Hematopoietic multipotent progenitor cell (in vitro differentiated cells): ENCODE data around the gene GANC. TPM values are rescaled to one million over a fixed set of nuclear protein-coding genes. Genes with fewer than 3 reads are reported as not detected.

Source experiments
- DNase-seq, 3 donors: peaks; one replicate each; pipeline ENCODE4 v3.0.0-alpha.2; 2011 to 2015; ENCODE audit warnings: low read depth in 2 of 3, low spot score in 2 of 3
- total RNA-seq: library from RNA; depleted of rRNA; stranded (reverse); fragments of >200 nt; gene quantifications from one replicate; pipeline ENCODE4 v1.2.3, GENCODE V29; 2012

GANC gene
- total RNA-seq, 1 donor: 24.2 TPM

DNA sequence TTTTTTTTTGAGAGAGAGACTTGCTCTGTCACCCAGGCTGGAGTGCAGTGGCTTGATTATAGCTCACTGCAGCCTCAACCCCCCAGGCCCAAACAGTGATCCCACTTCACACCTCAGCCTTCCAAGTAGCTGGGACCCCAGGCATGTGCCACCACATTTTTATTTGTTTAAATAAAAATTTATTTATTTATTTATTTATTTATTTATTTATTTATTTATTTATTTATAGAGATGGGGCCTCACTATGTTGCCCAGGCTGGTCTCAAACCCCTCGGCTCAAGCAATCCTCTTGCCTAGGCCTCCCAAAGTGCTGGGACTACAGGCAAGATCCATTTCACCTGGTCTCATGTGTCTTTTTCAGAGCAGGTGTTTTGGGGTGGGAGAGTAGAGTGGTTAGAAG lies 101.8 kb downstream of the GANC start:
- DNase-seq: no peak

DNA sequence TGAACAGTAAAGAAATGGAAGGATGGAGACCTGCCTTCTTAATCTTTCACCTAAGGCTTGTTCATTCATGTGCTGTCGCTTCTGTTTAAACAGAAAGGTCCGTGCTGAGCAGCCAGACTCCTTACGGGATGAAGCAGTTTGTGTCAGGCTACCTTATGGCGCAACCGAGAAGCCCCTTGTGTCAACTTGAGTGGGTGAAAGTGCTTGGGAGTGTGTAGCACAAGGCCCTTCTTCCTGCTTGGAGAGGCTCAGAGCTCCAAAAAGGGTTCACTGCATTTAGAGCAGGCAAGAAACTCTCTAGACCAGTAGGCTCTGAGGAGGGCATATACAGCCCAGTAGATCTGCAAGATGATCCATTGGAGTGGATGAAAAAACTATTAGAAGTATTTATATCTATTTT lies 102.3 kb downstream of the GANC start:
- DNase-seq: no peak

DNA sequence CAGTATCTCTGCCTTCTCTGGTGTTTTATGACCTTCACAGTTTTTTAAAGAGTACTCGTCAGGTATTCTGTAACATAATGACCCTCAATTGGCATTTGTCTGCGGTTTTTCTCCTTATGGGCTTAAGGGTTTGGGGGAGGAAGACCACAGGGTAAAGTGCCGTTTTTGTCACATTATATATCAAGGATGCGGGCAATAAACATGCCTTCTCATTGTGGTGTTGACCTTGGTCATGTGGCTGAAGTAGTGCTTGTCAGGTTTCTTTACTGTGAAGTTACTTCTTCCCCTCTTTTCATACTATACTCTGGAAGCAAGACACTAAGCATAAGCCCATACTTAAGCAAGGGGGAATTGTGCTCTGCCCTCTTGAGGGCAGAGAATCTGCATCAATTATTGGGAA lies 102.9 kb downstream of the GANC start:
- DNase-seq: no peak

DNA sequence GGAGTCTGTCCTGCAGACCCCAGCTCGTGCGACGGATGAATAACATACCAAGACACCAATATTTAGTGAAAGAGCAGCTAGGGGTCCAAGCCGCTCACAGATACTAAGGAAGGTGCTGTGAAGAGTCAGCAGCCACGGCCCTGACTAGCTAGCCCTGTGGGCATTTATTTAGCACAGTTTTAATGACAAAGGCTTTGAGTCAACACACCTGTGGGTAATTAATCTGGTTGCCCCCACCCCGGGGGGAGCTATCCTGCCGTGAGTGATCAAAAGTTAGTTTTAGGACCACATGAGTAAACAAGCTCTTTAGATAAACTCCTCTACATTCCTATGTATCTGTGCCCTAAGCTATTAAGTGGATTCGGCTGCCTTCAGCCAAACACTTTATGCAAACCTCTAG lies 105.0 kb downstream of the GANC start:
- no peak for DNase-seq

DNA sequence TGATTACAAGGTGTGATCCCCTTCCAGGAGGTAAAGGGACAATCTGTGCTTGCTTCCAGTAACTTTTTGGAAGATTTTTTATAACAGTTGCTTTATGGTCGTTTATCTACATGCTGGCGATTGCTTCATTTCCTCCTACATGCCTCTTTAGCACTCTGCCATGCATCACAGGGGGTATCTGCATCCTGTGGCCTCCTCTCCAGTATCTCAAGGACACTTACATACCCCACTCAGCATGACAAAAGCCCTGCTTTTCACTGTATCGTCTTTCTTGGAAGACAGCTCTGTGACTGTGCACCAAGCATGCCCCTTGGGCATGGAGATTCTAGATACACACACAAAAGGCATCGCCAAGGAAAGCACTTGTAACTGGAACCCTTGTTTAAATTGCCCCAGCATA lies 111.6 kb downstream of the GANC start:
- DNase-seq: no peak

DNA sequence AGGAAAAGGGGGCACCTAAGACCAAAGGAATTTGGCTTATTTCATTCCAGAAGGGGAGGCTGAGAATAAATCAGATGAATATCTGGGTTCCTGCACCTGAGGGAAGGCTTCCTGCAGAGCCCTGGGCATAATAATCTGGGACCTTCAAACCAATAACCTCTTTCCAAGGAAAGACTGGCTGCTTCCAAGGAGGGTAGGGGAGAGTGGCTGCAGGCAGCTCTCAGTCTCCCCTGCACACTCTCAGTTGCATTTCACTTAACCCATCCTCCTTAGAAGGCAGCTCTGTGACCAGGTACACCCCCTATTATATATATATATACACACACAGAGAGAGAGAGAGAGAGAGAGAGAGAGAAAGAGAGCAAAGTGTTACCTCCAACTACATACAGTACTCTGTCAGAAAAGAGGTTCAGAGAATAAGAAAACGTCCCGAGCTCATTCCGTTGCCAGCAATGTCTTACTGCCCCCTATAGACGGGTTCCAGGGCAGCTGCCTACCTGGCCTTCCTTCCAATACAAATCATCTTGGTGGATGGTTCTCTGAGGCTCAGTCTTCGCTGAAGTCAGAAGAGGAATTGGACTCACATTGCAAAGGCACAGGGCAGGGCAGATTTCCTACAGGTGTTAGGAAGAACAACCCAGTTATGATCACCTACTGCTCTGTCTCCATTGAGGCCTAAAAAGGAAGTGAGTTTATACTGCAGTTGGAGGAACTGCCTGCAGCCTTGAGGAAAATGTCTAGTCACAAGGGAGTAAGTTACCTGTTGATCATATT lies 112.4 kb downstream of the GANC start:
- peak in 2 of 3 donors; percentile 22 to 55 for DNase-seq

DNA sequence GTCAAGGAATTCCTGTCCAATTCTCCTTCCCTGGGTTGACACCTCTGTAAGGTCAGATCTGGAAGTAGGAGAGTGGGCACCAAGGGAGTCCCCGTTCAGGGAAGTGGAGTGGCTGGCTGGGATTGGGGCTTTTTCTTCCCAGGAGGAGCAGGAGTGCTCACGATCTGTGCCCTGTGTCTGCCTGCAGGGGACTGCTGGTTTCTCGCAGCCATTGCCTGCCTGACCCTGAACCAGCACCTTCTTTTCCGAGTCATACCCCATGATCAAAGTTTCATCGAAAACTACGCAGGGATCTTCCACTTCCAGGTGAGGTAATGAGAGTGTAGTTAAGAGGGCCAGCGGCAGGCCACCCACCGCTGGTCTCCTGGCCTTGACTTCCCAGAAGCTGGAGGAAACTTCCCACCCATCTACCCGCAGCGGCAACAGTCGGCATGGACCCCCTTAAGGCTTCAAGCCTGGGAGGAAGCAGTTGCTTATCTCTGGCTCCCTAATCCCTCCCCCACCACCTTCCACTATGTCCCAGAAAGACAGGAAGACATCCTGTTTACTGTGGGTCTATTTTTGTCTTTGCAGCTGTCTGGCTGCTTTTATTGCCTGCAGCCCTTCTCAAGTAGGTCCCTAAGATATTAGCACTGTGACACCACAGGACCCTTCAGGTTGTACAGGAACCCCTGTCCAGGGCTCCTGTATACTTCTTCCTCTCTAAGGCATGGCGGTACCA lies 113.1 kb downstream of the GANC start:
- DNase-seq: no peak

DNA sequence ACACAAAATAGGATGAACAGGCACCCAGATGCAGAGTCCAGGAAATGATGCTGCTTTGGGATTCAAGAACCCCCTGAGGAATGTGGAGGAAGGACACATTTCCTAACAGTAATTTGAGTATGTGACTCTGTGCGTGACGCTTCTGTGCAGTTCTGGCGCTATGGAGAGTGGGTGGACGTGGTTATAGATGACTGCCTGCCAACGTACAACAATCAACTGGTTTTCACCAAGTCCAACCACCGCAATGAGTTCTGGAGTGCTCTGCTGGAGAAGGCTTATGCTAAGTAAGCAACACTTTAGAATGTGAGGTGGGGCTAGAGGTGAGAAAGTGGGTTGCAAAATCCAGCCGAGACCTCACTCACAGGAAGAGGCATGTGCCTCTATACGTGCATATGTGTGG lies 114.6 kb downstream of the GANC start:
- no peak for DNase-seq

DNA sequence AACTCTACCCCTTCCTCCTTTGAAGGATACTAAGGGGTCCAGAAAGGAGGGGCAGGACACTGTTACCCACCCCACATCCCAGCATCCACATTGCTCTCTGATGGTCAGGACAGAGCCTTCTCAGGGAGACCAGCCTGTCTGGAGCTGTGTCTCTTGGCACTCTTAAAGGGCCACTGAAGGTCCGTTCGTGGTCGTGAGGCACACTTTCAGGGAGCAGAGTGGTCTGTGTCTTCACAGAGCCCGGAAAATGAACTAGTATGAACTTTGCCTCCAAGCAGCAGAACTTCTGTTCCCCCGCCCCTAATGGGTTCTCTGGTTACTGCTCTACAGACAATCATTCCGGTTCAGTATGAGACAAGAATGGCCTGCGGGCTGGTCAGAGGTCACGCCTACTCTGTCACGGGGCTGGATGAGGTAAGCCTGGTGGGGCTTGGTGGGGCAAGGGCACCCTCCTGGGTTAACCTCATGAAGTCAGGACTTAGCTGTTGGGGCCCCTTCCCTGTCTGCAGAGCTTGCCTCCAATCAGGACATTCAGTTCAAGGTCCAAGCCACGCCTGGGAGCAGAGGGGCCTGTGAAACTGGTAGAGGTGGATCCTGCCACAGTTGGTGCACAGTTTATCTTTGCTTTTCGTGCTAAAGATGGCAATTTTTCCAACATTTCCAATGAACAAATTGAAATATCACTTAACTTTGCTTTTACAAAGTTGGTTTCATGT lies 119.5 kb downstream of the GANC start:
- DNase-seq: no peak

DNA sequence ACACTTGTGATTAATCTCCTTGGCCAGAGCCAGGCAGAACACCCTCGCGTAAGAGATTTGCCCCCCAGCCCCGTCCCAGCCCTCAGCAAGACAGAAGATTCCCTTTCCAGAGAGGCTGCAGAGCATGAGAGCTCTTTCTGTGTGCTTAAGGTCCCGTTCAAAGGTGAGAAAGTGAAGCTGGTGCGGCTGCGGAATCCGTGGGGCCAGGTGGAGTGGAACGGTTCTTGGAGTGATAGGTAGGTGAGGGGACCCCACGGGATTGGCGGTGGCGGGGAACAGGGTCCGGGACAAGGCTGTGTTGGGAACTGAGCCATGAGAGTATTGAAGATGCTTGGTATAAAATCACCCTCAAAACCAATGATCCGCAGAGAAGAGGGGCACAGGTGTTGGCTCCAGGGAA lies 121.1 kb downstream of the GANC start:
- DNase-seq: no peak

DNA sequence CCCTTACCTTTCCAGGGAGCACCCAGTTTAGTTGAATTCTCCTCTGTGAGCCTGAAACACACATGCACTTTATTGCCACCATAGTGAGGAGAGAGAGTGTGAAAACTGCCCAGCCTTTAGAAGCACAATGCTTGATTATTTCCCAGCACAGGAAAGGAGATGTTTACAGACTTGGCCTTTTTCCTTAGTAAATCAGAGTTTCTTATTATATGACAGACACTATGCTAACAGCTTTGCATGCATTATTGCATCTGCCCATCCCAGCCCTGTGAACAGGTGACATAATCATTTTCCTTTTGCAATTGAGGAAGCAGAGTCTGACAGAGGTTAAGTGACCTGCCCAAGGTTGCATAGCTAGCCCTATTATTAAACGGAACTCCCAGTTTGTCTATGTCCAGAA lies 122.8 kb downstream of the GANC start:
- no peak for DNase-seq

DNA sequence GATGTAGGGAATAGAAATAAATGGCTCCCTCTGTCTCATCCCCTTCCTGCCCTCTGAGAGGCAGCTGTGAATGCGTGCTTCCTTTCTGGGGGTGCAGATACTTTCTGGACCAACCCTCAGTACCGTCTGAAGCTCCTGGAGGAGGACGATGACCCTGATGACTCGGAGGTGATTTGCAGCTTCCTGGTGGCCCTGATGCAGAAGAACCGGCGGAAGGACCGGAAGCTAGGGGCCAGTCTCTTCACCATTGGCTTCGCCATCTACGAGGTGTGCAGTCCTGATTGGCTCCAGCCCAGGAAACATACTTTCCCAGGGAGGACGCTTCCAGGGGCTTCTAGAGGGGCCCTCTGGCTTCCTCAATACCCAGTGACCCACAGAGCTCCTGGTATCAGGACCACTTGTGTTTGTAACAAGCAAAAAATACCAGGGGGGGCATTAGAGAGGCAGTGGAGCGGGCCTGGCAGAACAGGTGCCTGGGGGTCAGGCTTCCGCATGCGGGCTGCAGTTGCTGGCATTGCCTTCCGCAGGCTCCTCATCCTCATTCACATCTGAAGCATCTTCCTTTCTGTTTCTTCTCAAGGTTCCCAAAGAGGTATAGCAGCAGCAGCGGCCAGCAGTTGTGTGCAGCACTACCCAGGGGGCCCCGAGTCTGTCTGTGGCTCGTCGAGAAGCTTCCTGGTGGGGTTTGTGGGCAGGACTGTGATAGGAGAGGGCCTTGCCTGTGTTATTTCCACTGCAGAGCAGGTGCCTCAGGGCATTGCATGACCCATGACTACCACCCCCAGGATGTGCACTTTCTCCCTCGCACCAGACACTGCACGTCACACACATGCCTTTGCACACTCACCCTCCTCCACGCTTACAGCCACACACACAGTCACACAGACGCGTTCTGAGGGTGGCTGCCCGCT lies 128.8 kb downstream of the GANC start:
- no peak for DNase-seq

DNA sequence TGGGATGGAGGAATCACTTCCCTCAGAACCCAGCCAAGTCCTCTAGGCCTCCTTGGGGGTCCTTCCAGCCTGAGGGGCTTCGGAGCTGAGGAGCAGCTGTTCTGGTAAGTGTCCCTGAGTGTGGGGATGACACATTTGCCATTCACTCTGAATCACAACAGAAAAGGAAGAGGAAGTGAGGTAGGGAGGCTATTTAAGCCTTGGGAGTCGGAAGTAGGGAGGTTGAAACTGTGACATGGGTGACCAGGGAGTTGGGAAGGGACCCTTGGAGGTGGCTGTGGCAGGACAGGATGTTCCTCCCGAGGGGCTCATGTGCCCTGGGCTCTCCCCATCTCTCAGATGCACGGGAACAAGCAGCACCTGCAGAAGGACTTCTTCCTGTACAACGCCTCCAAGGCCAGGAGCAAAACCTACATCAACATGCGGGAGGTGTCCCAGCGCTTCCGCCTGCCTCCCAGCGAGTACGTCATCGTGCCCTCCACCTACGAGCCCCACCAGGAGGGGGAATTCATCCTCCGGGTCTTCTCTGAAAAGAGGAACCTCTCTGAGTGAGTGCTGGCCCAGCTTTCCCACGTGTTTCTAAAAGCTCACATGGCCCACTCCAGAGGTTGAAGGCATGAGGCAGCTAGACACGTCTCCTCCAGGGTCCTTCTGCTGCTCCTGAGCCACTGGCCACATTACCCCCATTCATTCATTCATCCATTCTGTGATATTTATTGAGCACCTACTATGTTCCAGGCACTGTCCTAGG lies 129.6 kb downstream of the GANC start:
- DNase-seq: no peak

DNA sequence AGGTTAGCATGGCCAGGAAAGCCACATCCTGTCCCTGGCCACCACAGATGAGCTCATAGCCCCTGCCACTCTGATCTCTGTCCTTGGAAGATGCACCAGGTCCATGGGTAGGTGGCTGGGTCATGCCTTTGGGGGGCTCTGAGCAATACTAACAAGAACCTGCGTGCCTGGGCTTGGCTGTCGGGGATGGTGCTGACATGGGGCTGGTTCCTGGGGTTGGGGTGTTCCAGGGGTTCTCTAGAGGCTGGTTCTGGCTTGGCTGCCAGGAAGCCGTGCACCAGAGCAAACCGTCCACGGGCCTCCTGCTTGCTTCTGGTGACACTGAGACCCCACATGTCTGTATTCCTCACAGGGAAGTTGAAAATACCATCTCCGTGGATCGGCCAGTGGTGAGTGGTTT lies 130.4 kb downstream of the GANC start:
- DNase-seq: no peak

DNA sequence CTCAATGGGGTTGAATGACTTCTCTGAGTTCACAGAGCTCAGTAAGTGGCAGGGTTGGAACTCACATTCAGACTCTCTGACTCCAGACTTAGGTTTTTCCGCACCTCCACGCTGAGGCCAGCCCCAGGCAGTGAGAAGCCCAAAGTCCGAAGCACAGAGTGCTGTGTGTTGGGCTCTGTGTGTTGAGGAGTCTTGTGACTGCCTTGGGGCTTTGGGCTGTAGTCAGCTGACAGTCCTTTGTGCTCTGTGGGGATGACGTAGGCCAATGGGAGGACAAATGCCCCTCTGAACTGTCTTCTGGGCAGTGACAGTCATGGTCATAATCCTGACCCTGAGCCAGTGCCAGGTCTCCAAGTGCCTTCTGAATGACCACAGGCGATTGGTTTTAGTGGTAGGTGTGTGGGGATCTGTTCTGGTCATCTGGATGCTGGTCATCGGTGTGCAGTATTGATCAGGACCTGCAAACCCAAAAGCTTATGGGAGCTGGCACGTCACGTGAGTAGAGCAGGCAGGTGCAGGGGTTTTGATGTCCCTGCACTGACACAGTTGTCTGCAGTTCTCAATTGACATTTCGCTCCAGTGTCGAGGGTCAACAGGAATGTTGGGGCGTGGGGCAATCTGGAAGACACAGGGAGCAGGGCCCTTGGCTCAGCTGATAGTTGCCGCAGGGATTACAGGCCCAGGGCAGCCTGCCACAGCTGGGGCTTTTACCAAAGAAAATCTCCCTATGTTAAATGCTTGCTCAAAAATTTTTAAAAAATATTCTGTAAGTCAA lies 131.6 kb downstream of the GANC start:
- DNase-seq: no peak

DNA sequence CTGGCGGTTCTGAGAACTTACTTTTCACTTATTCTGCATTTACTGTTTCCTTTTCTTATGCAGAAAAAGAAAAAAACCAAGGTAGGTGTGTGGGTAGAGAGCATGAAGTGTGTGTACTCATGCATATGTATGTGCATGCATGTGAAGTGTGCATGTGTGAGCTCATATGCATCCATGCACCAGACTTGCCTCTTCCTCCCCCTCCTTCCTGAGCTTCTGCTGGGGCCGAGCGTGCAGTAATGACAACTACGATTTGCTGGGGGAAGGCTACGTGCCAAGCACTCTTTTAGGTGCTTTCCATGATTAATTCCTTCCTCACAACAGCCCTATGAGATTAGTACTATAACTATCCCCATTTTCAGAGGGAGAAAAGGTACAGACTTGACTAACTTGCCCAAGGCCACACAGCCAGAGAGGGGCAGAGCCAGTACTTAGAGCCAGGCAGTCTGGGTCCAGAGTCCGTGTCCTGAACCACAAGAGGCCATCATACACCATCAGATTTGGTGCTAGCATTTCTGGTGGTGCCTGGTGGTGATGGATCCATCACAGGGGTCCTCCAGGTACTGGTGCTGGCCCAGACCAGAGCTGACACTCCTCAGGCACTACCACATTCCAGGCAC lies 133.0 kb downstream of the GANC start:
- DNase-seq: no peak
